Activated T-helper 1 cell treated with anti-CD3 and anti-CD28 coated beads, Interleukin-2, amount 50 U/mL, for 16 hours (primary cell): ENCODE measurements around the gene KCNJ15.
A peak's percentile ranks its signal among the peaks of the same experiment; 100 is the strongest.

Source experiments
- DNase-seq, 2 donors: peaks; one replicate each; pipeline ENCODE4 v3.0.0-alpha.2; 2020; ENCODE audit warnings: low read depth in 1 of 2, low spot score in 1 of 2

The KCNJ15 gene

GRCh38 chr21:38352536-38353219 lies 95.9 kb downstream of the KCNJ15 start:
- DNase-seq: no peak

DNA sequence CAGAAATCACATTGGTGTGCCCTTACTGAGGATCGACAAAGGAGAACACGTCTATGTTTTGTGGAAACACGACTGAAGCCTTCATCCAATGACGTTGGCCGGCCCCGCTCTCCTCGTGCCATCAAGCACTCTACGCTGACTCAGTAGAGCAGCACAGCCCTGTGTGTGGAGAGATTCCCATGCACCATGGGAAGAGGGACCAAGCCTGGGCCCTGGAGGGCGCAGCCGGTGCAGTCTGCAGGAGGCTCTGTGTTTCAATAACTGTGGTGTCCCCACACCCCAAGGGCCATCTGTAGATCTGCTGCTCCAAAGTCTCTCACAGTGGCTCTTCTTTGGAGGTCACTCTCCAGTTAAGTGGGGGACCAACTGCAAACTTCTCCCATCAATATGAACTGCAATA lies 97.4 kb downstream of the KCNJ15 start:
- no peak for DNase-seq

- DNase-seq: no peak
Measured at GRCh38 chr21:38354746-38355145, 98.0 kb downstream of the KCNJ15 start.

GRCh38 chr21:38355353-38355752 lies 98.6 kb downstream of the KCNJ15 start:
- no peak for DNase-seq

- peak; percentile 35 to 47 for DNase-seq
Measured at GRCh38 chr21:38355992-38356781, 99.4 kb downstream of the KCNJ15 start.
